ENCODE results near the gene SLC7A9.
"Not testable (repeated sequence)": the region's sequence is repeated elsewhere in the genome, so short reads cannot be mapped to it uniquely, and the experiment has no call there.

SLC7A9 gene

DNA sequence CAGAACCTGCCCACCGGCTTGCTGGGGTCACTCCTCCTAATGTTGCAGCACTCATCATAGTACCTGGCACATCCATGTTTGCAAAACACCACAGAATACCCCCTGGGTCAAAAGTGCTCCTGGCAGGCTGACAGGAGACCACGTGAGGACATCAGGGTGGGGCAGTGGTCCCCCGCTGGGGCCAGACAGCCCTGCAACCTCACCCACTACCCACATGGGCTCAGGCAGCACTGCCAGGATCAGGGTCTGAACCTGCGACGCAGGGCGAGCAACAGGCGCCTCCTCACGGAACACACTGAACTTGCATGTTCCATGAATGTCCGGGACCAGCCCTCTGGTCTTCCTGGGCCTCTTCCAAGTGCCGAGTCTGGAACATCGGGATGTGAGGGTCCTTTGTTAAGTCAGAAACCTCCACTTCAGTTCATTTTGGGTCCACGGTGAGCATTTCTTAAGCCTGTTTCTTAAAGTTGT lies 1.4 kb upstream of the SLC7A9 start:
- Histone ChIP-seq H3K4me3 (ENCODE audit: low read depth in 1 of 2, low read length in 2 of 2) (no peak overlapping the region), H3K27ac (ENCODE audit: low read length) (no peak overlapping the region), H3K9me3 (ENCODE audit: control insufficient read depth in 1 of 2, low read length in 2 of 2) (no peaks in the 10 kb centered on the region), H3K27me3 (ENCODE audit: low read depth, low read length) (no peaks in the 10 kb centered on the region), H3K4me1 (ENCODE audit: control insufficient read depth in 1 of 2, insufficient read depth in 2 of 2, low read length in 2 of 2) (no peaks in the 10 kb centered on the region), H3K36me3 (ENCODE audit: control insufficient read depth in 1 of 2, insufficient read depth in 2 of 2, low read length in 2 of 2) (no peaks in the 10 kb centered on the region)

DNA sequence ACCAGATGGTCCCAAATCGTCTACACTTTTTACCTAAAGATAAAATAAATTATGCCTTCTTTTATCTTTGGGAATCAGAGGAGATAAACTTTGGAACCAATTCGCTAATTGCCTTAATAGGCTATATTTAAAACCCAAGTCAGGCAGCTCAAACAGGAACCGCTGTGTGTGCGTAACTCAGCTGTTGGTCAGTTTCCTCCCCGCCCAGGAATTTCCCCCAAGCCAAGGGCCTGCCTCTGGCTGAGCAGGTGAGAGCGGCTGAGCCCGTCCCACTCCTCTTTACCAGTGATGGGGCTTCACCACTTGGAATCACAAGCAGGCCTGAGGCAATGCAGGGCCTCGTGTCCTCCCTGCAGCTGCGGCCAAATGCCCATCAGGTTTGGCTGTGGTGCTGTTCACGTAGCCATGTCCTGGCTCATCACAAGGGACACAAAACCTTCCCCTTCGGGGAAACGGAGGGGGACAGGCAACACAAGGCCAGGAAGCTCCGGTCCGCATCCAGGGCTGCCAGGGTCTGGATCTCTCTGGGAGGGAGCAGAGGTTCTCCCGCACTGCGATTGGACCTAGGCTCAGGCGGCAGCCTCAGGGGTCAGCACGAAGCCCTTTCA lies 503 bp upstream of the SLC7A9 start:
- no peaks in the 10 kb centered on the region for H3K9me3 ChIP-seq (ENCODE audit: control insufficient read depth in 1 of 2, low read length in 2 of 2)
- no peaks in the 10 kb centered on the region for H3K4me1 ChIP-seq (ENCODE audit: control insufficient read depth in 1 of 2, insufficient read depth in 2 of 2, low read length in 2 of 2)
- H3K27me3 ChIP-seq (ENCODE audit: low read depth, low read length), result no peaks in the 10 kb centered on the region
- H3K27ac ChIP-seq (ENCODE audit: low read length), result no peak overlapping the region
- no peak overlapping the region for H3K4me3 ChIP-seq (ENCODE audit: low read depth in 1 of 2, low read length in 2 of 2)
- H3K36me3 ChIP-seq (ENCODE audit: control insufficient read depth in 1 of 2, insufficient read depth in 2 of 2, low read length in 2 of 2), result no peaks in the 10 kb centered on the region

- no peaks in the 10 kb centered on the region for H3K27me3 ChIP-seq (ENCODE audit: low read depth, low read length)
- no peaks in the 10 kb centered on the region for H3K4me1 ChIP-seq (ENCODE audit: control insufficient read depth in 1 of 2, insufficient read depth in 2 of 2, low read length in 2 of 2)
- no peaks in the 10 kb centered on the region for H3K36me3 ChIP-seq (ENCODE audit: control insufficient read depth in 1 of 2, insufficient read depth in 2 of 2, low read length in 2 of 2)
- H3K4me3 ChIP-seq (ENCODE audit: low read depth in 1 of 2, low read length in 2 of 2), result no peak overlapping the region
- H3K27ac ChIP-seq (ENCODE audit: low read length), result no peak overlapping the region
- H3K9me3 ChIP-seq (ENCODE audit: control insufficient read depth in 1 of 2, low read length in 2 of 2), result no peaks in the 10 kb centered on the region
These were observed 1.2 kb downstream of the SLC7A9 start for GRCh38 chr19:32868206-32868950.

- not testable (repeated sequence) for H3K4me3 ChIP-seq (ENCODE audit: low read depth in 1 of 2, low read length in 2 of 2); H3K9me3 ChIP-seq (ENCODE audit: control insufficient read depth in 1 of 2, low read length in 2 of 2)
These were observed 2.1 kb downstream of the SLC7A9 start for GRCh38 chr19:32867436-32867835.

DNA sequence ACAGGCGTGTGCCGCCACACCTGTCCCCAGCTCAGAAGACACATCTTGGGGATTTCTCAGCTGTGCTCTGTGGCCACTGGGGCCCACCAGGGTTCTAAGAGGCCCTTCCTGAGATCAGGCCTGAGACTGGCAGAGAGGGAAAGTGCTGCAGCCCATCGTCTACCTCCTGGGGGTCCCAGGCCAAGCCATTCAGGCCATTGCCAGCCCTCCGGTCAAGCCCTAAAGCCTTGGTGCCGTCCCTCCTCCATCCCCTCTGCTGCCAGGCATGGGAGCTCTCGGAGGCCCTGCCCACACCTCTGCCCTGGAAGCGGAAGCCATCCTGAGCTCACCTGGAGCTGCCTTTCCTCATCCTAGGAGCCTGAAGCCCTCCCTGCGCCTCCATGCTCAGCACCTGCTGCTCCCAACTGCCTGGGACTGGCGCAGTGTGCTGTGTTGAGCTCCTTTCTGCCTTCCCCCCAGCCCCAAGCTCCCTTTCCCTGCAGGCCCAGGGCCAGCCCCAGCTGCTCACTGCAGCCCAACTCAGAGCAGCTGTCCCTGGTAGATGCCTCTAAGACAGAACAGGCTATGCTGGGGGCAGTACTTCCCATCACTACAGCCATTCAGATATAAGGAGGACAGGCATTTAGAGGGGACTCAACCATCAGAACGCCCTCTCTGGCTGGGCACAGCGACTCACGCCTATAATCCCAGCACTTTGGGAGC lies 2.9 kb downstream of the SLC7A9 start:
- Histone ChIP-seq H3K36me3 (ENCODE audit: control insufficient read depth in 1 of 2, insufficient read depth in 2 of 2, low read length in 2 of 2) (no peaks in the 10 kb centered on the region), H3K27me3 (ENCODE audit: low read depth, low read length) (no peaks in the 10 kb centered on the region), H3K9me3 (ENCODE audit: control insufficient read depth in 1 of 2, low read length in 2 of 2) (no peaks in the 10 kb centered on the region), H3K4me1 (ENCODE audit: control insufficient read depth in 1 of 2, insufficient read depth in 2 of 2, low read length in 2 of 2) (no peaks in the 10 kb centered on the region), H3K4me3 (ENCODE audit: low read depth in 1 of 2, low read length in 2 of 2) (no peak overlapping the region), H3K27ac (ENCODE audit: low read length) (no peak overlapping the region)

More at GRCh38 chr19:32867436-32867835, 2.1 kb downstream of the SLC7A9 start:
- not testable (repeated sequence) for H3K4me1 ChIP-seq (ENCODE audit: control insufficient read depth in 1 of 2, insufficient read depth in 2 of 2, low read length in 2 of 2); H3K27ac ChIP-seq (ENCODE audit: low read length); H3K27me3 ChIP-seq (ENCODE audit: low read depth, low read length); H3K36me3 ChIP-seq (ENCODE audit: control insufficient read depth in 1 of 2, insufficient read depth in 2 of 2, low read length in 2 of 2)

DNA sequence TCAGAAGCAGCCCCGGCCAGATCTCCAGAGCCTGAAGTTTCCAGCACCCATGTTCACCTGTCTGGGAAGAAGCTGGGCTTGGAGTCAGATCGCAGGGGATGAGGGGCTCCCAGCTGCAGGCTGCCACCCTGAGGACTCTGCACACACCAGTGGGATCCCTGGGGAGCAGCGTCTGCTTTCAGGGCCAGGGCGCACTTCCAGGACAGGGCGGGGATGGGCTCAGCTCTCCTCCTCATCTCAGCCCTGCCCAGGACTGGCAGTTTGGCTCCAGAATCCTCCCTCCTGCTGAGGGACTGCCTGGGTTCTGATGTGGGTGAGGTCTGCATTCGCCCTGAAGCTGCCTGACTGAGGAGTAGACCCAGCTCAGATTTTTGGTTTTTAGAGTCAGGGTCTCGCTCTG lies 3.5 kb downstream of the SLC7A9 start:
- no peaks in the 10 kb centered on the region for H3K36me3 ChIP-seq (ENCODE audit: control insufficient read depth in 1 of 2, insufficient read depth in 2 of 2, low read length in 2 of 2)
- H3K27me3 ChIP-seq (ENCODE audit: low read depth, low read length), result no peaks in the 10 kb centered on the region
- no peak overlapping the region for H3K27ac ChIP-seq (ENCODE audit: low read length)
- no peaks in the 10 kb centered on the region for H3K4me1 ChIP-seq (ENCODE audit: control insufficient read depth in 1 of 2, insufficient read depth in 2 of 2, low read length in 2 of 2)
- no peak overlapping the region for H3K4me3 ChIP-seq (ENCODE audit: low read depth in 1 of 2, low read length in 2 of 2)
- no peaks in the 10 kb centered on the region for H3K9me3 ChIP-seq (ENCODE audit: control insufficient read depth in 1 of 2, low read length in 2 of 2)

- no peak overlapping the region for H3K4me3 ChIP-seq (ENCODE audit: low read depth in 1 of 2, low read length in 2 of 2)
- H3K27ac ChIP-seq (ENCODE audit: low read length), result no peak overlapping the region
- H3K4me1 ChIP-seq (ENCODE audit: control insufficient read depth in 1 of 2, insufficient read depth in 2 of 2, low read length in 2 of 2), result no peaks in the 10 kb centered on the region
- no peaks in the 10 kb centered on the region for H3K27me3 ChIP-seq (ENCODE audit: low read depth, low read length)
- no peaks in the 10 kb centered on the region for H3K9me3 ChIP-seq (ENCODE audit: control insufficient read depth in 1 of 2, low read length in 2 of 2)
- no peaks in the 10 kb centered on the region for H3K36me3 ChIP-seq (ENCODE audit: control insufficient read depth in 1 of 2, insufficient read depth in 2 of 2, low read length in 2 of 2)
These were observed 4.2 kb downstream of the SLC7A9 start for GRCh38 chr19:32865326-32865725.

DNA sequence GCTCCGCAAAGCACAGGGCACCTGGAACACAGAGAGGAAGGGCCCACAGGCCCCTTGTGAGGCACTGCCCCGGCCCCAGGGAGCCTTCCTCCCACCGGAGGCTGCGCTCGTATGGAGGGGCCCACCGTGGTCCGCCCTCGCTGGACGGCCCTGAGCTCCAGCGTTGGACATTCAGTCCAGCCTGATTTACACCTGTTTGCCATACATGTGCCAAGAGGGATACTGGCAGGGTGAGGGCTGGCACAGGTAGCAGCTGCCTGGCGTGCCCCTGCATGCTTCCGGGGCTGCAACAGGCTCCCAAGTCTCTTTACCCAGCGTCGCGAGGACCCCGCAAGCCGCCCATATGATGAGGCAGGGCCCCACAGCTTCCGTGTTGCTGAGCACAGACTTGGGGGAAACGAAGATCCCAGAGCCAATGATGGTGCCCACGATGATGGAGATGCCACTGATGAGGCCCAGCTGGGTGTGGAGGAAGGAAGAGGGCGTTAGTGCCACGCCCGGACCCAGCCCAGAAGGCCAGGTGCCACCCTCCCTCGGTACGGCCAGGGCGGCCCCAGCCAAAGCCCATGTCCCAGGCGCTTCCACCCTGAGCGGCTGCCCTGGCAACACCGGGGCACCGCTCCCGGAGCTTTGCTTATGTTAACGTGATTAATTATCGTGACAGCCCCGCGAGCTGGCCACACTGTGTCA lies 5.1 kb downstream of the SLC7A9 start:
- H3K4me1 ChIP-seq (ENCODE audit: control insufficient read depth in 1 of 2, insufficient read depth in 2 of 2, low read length in 2 of 2), result no peaks in the 10 kb centered on the region
- no peaks in the 10 kb centered on the region for H3K36me3 ChIP-seq (ENCODE audit: control insufficient read depth in 1 of 2, insufficient read depth in 2 of 2, low read length in 2 of 2)
- no peak overlapping the region for H3K27ac ChIP-seq (ENCODE audit: low read length)
- no peaks in the 10 kb centered on the region for H3K27me3 ChIP-seq (ENCODE audit: low read depth, low read length)
- H3K4me3 ChIP-seq (ENCODE audit: low read depth in 1 of 2, low read length in 2 of 2), result no peak overlapping the region
- H3K9me3 ChIP-seq (ENCODE audit: control insufficient read depth in 1 of 2, low read length in 2 of 2), result no peaks in the 10 kb centered on the region

- Histone ChIP-seq H3K36me3 (ENCODE audit: control insufficient read depth in 1 of 2, insufficient read depth in 2 of 2, low read length in 2 of 2) (no peaks in the 10 kb centered on the region), H3K9me3 (ENCODE audit: control insufficient read depth in 1 of 2, low read length in 2 of 2) (no peaks in the 10 kb centered on the region), H3K27ac (ENCODE audit: low read length) (no peak overlapping the region), H3K4me3 (ENCODE audit: low read depth in 1 of 2, low read length in 2 of 2) (no peak overlapping the region), H3K4me1 (ENCODE audit: control insufficient read depth in 1 of 2, insufficient read depth in 2 of 2, low read length in 2 of 2) (no peaks in the 10 kb centered on the region), H3K27me3 (ENCODE audit: low read depth, low read length) (no peaks in the 10 kb centered on the region)
These were observed 5.7 kb downstream of the SLC7A9 start for GRCh38 chr19:32863841-32864240.

DNA sequence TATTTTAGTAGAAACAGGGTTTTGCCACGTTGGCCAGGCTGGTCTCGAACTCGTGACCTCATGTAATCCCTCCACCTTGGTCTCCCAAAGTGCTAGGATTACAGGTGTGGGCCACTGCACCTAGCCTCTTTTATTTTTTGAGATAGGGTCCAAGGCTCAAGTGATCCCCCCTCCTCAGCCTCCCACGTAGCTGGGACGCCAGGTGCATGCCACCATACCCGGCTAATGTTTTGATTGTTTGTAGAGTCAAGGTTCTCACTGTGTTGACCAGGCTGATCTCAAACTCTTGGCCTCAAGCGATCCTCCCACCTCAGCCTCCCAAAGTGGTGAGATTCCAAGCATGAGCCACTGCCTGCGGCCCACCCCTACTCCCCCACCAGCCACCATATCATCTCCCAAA lies 6.3 kb downstream of the SLC7A9 start:
- H3K4me1 ChIP-seq (ENCODE audit: control insufficient read depth in 1 of 2, insufficient read depth in 2 of 2, low read length in 2 of 2), result no peaks in the 10 kb centered on the region
- no peaks in the 10 kb centered on the region for H3K27me3 ChIP-seq (ENCODE audit: low read depth, low read length)
- peaks cover 0 to under 1% of the 10 kb centered on the region in 2 donors for H3K36me3 ChIP-seq (ENCODE audit: control insufficient read depth in 1 of 2, insufficient read depth in 2 of 2, low read length in 2 of 2)
- H3K9me3 ChIP-seq (ENCODE audit: control insufficient read depth in 1 of 2, low read length in 2 of 2), result no peaks in the 10 kb centered on the region
- H3K4me3 ChIP-seq (ENCODE audit: low read depth in 1 of 2, low read length in 2 of 2), result no peak overlapping the region
- no peak overlapping the region for H3K27ac ChIP-seq (ENCODE audit: low read length)

GRCh38 chr19:32862741-32863140 lies 6.8 kb downstream of the SLC7A9 start:
- Histone ChIP-seq H3K27me3 (ENCODE audit: low read depth, low read length) (no peaks in the 10 kb centered on the region), H3K36me3 (ENCODE audit: control insufficient read depth in 1 of 2, insufficient read depth in 2 of 2, low read length in 2 of 2) (peaks cover 0 to 3% of the 10 kb centered on the region in 2 donors), H3K9me3 (ENCODE audit: control insufficient read depth in 1 of 2, low read length in 2 of 2) (no peaks in the 10 kb centered on the region), H3K4me1 (ENCODE audit: control insufficient read depth in 1 of 2, insufficient read depth in 2 of 2, low read length in 2 of 2) (no peaks in the 10 kb centered on the region), H3K27ac (ENCODE audit: low read length) (no peak overlapping the region), H3K4me3 (ENCODE audit: low read depth in 1 of 2, low read length in 2 of 2) (no peak overlapping the region)
